Left kidney (tissue), 2 donors: ENCODE results near the gene PPM1N. TPM values are rescaled to one million over a fixed set of nuclear protein-coding genes. Genes with fewer than 3 reads are reported as not detected.
A peak's percentile ranks its signal among the peaks of the same experiment; 100 is the strongest.
"Not testable (repeated sequence)": the region's sequence is repeated elsewhere in the genome, so short reads cannot be mapped to it uniquely, and the experiment has no call there.

Experiments
- DNase-seq: peaks from one replicate; pipeline ENCODE4 v3.0.0-alpha.2; 2013
- polyA plus RNA-seq: library from polyadenylated mRNA; unstranded; fragments of 120-200 nt; gene quantifications from one replicate; pipeline ENCODE4 v1.2.1, GENCODE V29; 2013; ENCODE audit not compliant: insufficient read length

The PPM1N gene
- polyA plus RNA-seq, 1 donor, result 0.27 TPM

DNA sequence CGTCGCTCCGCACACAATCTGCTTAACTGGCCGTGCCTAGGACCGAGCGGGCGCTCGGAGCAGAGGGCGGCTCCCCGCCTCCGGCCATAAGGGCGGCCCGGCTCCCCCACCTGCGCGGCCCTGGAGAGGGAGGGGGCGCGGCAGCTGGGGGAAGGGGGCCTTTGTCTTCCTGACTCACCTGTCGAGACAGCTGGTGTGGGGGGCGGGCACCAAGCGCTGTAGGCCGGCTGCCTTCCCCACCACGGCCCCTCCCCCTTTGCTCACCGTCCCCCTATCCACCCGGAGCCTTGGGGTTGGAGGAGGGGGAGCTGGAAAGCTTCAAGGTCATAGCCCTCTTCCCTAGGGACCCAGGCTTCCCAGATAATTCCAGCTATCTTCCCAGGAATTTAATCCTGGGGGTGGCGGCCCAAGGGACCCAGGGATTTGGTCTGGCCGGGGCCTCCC, 10.2 kb downstream of the PPM1N start:
- DNase-seq, result no peak

DNA sequence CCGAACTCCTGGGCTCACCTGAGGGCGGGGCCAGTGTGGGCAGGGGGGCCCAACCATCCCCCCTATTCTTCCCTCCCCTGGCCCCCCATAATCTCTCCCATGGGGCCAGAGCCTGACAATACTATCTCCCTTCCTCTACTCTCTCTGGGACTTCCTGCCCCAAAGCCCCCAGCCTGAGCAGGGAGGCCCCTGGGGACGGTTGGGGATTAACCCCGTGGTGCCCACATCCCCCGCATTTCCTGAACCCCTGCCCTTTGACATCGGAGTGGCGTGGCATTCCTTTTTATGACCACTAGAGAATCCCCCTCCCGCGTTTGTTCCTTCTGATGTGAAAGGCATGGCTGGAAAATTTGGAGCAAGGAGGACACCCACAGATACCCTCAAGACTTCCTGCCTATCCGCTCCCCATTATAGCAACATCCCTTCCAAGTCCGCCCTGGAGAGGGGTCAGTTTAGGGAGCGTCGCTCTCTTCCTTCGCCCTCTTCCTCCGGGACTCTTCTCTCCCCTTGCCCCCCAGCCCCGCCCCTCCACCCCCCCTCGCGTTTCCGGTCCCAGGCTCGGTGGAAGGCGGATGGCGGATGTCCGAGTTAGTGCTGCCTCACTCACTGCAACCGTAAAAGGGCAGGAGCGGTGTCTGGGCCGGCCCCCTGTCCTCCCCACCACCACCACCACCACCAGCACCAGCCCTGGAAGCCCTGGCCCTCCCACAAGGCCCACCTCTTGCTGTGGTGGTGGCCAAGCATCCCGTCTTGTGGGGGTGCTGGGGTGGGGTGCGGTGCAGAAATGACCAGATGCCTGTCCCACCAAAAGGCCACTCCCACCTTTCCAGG, 10.8 kb downstream of the PPM1N start:
- DNase-seq, result no peak

DNA sequence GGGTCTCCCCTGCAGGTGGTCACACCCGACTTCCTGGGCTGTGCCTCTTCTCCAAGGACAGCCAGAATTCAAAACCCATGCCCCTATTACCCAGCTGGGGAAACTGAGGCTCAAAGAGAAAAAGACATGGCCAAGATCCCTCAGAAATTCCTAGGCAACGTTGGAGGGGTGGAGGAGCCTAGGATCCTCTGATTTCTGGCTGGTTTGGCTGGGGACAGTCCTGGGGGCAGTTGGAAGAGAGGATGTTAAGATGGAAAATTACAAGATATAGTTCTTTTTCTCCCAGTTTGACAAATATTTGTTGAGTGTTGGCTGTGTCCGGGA, 11.4 kb downstream of the PPM1N start:
- DNase-seq, result no peak

DNA sequence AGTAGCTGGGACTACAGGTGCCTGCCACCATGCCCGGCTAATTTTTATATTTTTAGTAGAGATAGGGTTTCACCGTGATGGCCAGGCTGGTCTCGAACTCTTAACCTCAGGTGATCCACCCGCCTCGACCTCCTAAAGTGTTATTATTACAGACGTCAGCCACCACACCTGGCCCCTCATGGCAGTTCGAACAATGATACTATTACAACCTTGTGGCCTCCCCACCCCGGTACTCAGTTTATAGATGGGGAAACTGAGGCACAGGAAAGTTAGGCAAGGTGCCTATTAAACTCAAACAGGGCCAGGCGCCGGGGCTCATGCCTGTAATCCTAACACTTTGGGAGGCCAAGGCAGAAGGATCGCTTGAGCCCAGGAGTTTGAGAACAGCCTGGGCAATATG, 12.1 kb downstream of the PPM1N start:
- DNase-seq, result not testable (repeated sequence)

DNA sequence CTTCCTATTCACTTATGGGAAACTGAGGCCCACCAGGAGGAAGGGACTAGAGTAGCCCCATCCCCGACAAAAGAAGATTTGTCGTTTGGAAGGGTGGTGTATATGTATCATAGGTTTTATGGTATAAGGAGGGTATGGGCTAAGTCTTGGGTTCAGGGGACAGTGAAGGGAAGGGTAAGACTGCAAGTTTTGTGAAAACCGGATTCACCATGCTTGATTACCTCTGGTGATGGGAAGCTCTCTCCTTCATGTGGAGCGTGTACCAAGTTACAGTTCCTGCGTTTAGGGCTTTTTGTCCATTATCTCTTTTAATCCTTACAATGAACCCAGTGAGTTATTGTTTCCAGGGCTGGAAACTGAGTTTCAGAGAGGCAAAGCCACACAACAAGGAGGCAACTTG, 12.8 kb downstream of the PPM1N start:
- DNase-seq, result no peak

DNA sequence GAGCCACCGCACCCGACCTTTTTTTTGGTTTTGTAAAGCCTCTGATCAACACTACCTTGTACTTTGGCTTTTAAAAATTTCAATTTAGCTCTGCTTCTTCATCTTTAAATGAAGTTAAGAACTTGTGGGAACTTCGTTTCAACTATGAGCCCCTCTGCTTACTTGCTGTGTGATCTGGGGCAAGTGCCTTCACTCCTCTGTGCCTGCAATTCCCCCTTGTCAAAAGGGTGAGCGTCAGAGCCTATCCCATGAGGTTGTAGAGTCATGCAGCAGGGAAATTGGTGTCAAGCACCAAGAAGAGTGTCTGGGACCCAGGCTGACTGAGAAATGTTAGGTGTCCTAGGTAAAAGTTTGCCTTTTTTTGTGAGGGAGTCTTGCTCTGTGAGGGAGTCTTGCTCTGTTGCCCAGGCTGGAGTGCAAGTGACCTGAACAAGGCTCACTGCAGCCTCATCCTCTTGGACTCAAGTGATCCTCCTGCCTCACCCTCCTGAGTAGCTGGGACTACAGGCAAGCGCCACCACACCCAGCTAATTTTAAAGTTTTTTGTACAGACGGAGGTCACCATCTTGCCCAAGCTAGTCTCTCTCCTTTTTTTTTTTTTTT, 14.7 kb downstream of the PPM1N start:
- DNase-seq, result no peak

DNA sequence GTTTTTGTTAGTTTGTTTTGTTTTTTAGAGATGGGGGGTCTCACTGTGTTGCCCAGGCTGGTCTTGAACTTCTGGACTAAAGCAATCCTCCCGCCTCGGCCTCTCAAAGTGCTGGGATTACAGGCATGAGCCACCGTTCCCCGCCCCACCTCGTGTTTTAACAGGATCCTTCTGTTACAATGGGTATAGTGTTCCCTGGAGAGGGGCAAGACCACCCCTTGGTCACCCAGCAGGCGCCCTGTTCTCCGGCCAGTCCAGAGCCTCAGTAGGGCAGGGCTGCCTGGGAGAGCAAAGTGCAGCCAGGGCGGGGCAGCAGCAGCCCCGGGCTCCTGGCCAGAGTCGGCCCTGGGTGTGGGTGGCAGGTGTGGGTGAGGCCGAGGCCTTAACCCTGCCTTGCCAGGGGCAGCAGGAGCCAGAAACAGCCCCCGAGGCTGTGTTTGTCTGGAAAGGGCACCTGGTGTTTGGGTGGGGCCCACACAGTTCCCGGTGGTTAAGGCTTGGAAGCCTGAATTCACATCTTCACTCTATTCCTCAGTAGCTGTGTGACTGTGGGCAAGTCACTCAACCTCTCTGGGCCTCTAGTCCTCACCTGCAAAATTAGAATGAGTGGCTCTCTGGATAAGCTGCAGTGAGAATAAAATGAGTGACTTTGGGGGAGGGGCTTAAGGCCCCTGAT, 16.3 kb downstream of the PPM1N start:
- no peak for DNase-seq

DNA sequence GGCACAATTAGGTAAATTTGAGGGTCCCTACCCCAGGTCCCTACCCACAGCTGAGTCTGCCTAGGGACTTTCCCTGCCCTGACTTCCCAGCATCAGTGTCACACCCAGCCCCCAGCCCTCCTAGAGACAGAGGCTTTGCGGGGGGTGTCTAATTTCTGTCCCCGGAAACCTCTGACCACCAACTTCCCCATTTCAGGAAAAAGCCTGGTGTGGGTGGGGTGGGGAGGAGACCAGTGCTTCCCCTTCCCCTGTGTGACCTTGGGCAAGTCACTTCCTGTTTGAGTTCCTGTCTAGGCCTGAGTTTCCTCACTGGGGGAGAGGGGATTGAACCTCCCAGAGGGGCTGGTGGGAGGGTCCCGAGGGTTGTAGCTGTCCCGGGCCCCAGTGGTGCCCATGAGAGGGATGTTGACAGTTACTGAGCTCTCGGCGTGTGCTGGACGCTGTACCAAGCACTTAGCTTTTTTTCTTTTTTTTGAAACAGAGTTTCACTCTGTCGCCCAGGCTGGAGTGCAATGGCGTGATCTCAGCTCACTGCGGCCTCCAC, 16.9 kb downstream of the PPM1N start:
- DNase-seq, result no peak

DNA sequence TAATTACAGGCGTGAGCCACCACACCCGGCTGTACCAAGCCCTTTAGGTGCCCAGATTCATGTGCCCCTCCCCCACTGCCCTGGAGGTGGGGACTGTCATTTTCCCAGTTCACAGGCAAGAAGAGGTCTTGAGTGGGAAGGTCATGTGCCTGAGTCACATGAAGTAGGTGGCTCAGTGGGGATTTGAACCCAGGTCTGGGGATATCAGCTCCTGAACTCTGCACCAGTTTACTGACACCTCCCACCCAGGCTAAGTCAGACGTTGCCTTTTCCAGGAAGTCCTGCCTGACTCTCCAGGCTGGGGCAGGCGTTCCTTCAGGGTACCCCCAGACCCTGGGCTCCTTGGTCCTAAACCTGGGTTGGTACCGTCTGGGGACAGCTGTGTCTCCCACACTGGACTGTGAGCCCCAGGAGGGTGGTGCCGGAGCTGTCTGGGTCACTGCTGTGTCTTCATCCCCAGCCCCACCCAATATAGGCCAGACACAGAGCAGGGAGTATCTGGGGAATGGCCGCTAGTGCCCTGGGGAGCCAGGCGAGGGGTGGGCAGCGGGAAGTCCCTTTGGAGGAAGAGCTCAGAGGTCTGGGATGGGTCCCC, 17.7 kb downstream of the PPM1N start:
- DNase-seq, result no peak

DNA sequence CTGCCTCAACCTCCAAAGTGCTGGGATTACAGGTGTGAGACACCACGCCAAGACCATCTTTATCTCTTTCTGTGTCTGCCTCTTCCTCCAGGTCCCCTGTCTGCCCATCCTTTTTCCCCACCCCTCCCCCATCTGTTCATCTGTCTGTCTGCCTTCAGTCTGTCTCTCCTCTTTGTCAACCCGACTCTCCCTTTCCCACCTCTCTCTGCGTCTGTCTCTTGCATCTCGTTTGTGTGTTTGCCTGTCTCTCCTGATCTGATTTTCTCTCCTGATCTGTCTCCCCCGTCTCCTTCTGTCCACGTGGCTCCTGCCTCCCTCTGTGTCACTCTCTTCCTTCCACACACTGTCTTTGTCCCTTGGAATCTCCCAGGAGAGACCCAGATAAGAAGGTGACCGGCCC, 19.0 kb downstream of the PPM1N start:
- no peak for DNase-seq

DNA sequence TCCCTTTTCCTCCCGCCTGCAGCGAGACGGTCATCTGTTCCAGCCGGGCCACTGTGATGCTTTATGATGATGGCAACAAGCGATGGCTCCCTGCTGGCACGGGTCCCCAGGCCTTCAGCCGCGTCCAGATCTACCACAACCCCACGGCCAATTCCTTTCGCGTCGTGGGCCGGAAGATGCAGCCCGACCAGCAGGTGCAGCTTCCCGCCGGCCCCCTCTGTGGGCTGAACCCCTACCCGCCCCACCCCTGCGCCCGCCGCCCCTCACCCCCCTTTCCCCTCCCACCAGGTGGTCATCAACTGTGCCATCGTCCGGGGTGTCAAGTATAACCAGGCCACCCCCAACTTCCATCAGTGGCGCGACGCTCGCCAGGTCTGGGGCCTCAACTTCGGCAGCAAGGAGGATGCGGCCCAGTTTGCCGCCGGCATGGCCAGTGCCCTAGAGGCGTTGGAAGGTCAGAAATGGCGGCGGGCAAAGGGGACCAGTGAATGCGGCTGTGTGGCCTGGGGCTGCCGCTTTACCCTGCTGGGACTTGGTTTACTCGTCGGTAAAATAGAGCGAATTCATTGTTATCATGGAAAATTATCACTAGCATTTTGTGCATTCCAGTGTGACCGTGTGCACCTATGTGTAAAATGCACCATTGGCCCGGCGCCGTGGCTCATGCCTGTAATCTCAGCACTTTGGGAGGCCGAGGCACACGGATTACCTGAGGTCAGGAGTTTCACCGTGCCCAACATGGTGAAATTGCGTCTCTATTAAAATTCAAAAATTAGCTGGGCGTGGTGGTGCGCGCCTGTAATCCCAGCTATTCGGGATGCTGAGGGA, 19.6 kb downstream of the PPM1N start:
- no peak for DNase-seq

DNA sequence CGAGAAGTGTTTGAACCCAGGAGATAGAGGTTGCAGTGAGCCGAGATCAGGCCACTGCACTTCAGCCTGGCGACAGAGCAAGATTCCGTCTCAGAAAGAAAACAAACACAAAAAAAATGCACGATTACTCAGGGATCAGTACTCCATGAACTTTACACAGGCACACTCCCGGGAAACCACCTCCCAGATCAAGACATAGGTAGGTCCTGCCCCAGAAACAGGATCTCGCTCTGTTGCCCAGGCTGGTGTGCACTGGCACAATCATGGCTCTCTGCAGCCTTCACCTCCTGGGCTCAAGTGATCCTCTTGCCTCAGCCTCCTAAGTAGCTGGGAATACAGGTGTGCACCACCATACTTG, 20.2 kb downstream of the PPM1N start:
- no peak for DNase-seq

DNA sequence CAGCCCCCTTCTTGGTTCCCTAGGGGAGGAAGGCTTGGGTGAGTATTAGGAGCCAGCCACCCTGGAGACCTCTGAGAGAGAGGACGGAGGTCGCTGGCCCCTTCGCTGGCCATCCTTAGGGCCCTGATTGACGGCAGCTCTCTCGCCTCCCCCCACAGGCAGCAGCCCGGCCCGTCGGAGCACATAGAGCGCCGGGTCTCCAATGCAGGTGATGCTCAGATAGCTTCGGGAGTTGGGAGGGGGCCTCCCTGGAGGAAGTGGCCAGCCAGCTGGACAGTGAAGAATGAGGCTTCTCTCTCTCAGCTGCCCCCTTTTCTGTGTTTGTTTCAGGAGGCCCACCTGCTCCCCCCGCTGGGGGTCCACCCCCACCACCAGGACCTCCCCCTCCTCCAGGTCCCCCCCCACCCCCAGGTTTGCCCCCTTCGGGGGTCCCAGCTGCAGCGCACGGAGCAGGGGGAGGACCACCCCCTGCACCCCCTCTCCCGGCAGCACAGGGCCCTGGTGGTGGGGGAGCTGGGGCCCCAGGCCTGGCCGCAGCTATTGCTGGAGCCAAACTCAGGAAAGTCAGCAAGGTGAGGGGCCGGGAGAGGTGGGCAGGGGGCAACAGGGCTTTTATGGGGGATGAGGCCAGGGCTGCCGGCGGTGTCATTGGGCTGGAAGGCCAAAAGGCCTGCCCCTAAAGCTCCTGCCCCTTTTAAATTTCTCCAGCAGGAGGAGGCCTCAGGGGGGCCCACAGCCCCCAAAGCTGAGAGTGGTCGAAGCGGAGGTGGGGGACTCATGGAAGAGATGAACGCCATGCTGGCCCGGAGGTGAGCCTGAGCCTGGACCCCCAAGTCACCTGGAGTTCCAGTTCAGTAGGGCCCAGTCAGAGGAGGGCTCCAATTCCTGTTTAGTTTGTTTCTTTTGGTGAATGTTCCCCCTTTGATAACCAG, 24.0 kb downstream of the PPM1N start:
- DNase-seq, result no peak

DNA sequence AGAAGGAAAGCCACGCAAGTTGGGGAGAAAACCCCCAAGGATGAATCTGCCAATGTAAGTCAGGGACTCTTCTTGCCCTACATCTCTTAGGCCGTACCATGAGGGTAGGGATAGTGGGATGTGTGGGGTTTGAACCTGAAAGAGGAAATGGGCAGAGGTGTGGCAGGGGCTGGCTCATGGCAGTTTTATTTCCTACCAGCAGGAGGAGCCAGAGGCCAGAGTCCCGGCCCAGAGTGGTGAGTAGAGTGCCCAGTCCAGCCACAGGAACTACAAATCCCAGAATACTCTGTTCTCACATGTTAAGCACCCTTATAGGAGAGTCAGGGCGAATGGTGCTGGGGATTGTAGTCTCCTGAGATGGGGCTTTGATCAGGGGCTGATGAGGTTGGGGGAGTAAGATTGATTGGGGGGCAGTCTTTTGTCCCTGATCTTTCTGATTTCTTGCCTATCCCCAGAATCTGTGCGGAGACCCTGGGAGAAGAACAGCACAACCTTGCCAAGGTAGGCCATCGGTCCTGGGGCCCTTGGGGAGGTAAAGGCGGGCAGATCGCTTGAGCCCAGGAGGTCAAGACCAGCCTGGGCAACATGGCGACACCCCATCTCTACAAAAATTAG, 25.5 kb downstream of the PPM1N start:
- DNase-seq, result peak; percentile 84

DNA sequence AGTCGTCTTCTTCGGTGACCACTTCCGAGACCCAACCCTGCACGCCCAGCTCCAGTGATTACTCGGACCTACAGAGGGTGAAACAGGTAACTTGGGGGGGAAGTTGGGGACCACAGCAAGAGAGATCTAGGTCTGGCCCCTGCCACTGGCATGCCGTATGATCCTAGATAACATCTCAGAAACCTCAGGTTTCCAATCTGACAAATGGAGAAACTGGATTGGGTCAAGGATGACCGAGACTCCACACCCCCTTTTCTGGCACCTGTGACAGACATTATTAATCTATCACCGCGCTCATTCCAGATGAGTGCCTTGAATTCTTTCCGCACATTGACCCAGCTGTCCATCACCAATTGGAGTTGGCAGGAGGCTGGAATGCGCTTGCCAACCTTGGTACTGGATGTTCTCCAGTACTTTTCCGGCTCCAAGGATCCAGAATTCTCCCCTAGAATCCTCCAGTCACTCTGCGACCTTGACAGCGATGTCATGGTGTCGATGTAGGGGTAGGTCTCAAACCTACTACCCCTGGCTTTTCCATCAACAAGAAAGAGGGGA, 26.4 kb downstream of the PPM1N start:
- DNase-seq, result no peak

DNA sequence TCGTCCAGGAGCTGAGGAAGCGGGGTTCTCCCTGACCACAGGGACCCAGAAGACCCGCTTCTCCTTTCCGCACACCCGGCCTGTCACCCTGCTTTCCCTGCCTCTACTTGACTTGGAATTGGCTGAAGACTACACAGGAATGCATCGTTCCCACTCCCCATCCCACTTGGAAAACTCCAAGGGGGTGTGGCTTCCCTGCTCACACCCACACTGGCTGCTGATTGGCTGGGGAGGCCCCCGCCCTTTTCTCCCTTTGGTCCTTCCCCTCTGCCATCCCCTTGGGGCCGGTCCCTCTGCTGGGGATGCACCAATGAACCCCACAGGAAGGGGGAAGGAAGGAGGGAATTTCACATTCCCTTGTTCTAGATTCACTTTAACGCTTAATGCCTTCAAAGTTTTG, 27.9 kb downstream of the PPM1N start:
- peak; percentile 65 for DNase-seq

DNA sequence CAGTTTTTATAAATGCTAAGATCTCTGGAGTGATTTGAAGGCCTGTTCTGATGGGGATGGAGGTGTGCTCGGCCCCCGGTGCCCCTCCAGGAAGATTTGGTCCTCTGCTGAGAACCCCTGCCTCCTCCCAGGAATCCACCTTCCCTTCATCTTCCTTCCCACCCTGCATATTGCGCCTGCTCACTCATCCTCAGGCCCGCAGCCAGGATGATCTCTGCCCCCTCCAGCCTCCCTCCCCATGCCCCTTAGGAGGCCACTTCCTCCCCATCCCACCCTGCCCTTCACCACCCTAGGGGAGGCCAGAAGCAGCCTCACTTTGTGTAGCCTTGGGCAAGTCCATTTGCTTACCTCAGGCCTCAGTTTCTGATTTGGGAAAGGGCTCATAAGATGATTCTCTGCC, 28.7 kb downstream of the PPM1N start:
- DNase-seq, result no peak

DNA sequence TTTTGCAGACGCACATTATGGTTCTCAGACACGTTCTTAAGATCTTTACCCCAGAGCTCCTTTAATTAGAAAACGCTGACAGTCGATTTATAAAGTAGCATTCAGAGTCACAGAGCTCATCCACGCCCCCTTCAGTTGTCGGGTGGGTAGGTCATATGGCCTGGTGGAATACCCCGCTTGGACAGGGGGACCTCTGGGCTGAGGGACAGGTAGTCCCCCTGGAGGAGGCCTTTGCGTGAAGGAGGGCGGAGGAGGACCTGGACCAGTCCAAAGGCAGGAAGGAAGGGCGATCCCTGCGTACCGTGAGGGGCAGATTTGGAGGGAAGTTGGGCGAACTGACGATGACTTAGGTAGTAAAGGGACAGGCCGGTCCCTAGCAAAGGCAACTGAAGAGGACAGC, 29.5 kb downstream of the PPM1N start:
- DNase-seq, result no peak

DNA sequence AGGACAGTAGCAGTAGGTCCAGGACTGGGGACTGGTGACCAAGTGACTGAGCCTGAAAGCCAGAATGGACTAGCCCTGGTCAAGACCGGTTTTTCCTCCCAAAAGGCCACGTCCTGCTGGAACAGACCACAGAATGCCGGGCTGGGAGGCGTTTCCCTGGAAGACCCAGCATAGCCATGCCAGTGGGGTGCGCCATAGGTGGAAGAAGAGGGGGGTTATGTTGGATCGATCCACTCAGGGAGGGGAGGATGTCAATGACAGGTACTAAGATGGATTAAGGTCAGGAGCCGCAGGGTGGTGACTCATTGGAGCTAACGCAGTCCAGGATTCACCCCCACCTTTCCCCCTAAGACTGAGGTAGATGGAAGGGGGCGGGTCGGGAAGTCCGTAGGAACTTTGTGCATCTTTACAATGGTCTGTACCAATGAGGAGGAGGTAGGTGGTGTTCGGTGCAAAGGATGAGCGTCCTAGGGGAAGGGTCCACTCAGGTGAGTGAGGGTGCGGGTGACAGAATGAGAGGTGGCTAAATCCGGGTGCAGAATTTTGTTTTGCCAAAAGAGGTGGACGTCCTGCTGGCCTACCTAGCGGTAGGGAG, 30.0 kb downstream of the PPM1N start:
- DNase-seq, result no peak
